ENCODE data around the gene CCDC182.
A peak's percentile ranks its signal among the peaks of the same experiment; 100 is the strongest.

The CCDC182 gene

GRCh38 chr17:57726213-57726790, 18.8 kb downstream of the CCDC182 start:
- no peak for DNase-seq

DNA sequence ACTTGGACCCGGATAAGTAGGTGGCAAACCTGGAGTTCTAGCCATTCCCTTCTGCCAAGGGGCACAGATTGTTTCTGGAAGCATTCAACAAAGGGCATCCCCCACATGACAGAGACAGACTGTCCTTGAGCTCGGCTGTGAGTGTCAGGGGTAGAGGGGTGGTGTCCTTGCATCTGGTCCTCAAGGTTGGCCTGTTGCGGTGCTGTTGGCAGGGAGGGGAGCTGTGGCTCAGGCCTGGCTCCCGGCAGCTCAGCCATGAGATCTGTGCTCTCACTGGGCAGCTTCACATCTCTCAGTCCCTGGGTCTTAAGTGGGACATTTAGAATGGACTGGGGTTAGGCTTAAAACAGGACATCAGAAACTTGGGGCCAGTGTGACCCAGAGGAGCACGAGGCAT, 20.4 kb downstream of the CCDC182 start:
- no peak for DNase-seq

GRCh38 chr17:57724026-57724728, 20.9 kb downstream of the CCDC182 start:
- no peak for DNase-seq

DNA sequence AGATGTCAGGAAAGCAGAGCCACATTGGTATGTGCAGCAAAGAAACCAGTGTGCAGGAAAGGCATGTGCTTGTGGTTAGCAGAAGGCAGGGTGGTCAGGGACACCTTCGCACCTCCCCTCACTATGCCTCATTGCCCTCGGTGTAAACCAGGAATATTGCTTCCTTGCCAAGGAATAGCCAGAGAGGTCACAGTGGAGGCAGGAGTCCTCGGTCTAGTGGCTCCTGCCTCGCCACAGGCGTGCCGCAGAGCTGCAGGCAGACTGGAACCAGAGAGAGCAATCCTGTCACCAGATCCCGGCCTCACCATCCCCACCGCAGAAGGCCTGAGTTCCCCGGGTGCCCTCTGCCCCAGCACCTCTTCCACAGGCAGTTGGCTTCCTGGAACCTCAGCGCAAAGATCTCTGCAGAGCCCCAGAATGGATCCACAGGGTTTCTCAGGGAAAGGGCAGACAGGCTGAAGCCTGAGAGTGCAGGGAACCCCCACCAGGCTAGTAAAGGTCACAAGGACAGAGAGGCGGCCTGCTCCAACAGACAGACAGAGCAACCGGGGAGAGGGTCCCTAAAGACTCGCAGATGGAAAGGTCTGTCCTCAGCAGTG, 21.6 kb downstream of the CCDC182 start:
- DNase-seq = no peak

DNA sequence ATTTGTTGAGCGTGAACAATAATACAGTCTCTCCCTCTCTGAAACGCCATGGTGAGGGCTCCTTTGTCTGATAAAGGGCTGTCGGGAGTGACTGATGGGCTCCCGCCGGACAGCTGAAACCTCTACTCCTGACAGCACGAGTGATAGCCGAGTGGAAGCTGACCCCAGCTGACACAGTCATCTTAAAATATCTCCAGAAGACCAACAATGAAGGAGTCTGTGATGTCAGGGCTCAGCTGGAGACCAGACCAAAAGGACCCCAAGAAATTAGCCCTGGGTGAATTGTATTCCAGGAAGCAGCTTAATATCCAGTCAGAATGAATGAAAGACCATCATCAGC, 22.4 kb downstream of the CCDC182 start:
- no peak for DNase-seq

GRCh38 chr17:57721967-57722703, 23.0 kb downstream of the CCDC182 start:
- no peak for DNase-seq

GRCh38 chr17:57720386-57721035, 24.6 kb downstream of the CCDC182 start:
- DNase-seq = no peak

DNA sequence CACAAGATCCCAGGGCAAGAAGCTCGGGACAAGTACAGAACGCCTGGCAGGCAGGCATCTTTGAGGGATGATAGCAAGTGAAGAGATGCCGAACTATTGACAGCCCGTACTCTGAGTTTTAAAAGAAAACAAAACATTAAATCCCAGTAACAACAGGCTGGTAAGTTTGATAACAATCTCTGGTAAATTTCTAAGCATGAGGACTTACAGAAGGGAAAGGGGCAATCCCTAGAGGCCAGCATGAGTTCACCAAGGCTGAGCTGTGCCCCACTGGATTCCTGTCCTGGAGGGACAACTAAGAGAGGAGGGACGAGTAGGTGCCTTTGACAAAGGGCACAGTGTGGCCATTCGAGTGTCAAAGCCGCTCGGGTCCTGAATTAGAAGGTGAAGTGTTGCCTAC, 26.2 kb downstream of the CCDC182 start:
- DNase-seq = no peak

- DNase-seq = no peak
Observed at GRCh38 chr17:57715981-57716380, 29.1 kb downstream of the CCDC182 start.

- DNase-seq = no peak
Observed at GRCh38 chr17:57714665-57715180, 30.4 kb downstream of the CCDC182 start.

- no peak for DNase-seq
Observed at GRCh38 chr17:57713140-57713539, 32.0 kb downstream of the CCDC182 start.

- DNase-seq = no peak
Observed at GRCh38 chr17:57708410-57708809, 36.7 kb downstream of the CCDC182 start.

DNA sequence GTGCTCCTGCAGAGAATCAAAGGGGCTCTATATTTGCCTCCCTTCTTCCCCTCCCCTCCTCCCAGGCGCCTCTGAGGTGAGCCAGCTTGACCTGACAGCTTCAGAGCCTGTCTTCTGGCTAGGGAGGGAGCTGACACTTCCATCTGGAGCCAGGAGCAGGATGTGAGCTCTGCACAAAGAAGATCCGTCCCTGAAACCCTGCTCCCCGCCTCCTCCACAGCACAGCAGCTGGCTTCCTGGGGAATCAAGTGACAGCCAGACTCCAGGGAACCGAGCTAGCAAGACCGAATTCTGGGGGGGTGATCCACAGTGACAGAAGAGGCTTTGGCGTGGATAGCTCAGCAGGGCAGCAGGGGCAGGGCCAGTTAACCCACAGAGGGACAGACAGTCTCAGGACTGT, 37.2 kb downstream of the CCDC182 start:
- peak; percentile 25 for DNase-seq

- no peak for DNase-seq
Observed at GRCh38 chr17:57706761-57707160, 38.3 kb downstream of the CCDC182 start.

DNA sequence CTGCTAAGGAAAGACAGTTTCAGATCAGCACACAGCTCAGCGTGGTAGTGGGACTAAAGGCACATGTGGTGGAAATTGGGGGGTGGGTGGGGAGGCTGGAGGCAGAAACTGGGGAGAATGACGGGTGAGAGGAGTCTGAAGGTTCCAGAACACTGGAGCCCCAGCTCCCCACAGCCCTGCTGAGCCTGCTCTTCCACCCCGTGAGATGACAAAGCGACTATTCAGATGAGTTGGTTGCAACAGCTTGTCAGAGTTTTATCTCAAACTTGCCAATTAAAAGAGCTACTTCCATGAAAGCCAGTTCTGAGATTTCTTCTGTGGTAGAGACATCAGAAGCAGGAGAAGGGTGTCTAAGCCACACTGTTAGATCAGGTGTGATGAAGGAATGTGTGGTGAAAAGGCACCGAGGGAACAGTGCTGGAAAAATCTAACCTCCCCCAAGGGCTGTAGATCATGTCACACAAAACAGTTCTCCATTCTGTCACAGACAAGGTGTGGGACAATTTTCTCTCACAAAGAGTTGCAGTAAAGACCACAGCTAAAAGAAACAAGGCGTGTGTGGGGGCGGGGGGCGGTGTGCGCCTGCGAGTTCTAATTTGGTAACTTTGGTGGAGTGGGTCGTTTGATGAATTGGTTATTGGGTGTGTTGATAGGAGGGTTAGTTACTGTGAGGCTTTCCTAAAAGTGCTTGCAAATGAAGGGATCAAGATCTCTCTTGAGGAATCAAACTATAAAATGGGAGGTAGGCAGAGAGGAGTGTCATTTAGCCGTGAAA, 39.0 kb downstream of the CCDC182 start:
- no peak for DNase-seq

GRCh38 chr17:57704448-57704847, 40.7 kb downstream of the CCDC182 start:
- no peak for DNase-seq

GRCh38 chr17:57703273-57703672, 41.8 kb downstream of the CCDC182 start:
- DNase-seq = no peak

- DNase-seq = peak; percentile 21
Observed at GRCh38 chr17:57701124-57701523, 44.0 kb downstream of the CCDC182 start.

GRCh38 chr17:57699751-57700219, 45.3 kb downstream of the CCDC182 start:
- DNase-seq = no peak

DNA sequence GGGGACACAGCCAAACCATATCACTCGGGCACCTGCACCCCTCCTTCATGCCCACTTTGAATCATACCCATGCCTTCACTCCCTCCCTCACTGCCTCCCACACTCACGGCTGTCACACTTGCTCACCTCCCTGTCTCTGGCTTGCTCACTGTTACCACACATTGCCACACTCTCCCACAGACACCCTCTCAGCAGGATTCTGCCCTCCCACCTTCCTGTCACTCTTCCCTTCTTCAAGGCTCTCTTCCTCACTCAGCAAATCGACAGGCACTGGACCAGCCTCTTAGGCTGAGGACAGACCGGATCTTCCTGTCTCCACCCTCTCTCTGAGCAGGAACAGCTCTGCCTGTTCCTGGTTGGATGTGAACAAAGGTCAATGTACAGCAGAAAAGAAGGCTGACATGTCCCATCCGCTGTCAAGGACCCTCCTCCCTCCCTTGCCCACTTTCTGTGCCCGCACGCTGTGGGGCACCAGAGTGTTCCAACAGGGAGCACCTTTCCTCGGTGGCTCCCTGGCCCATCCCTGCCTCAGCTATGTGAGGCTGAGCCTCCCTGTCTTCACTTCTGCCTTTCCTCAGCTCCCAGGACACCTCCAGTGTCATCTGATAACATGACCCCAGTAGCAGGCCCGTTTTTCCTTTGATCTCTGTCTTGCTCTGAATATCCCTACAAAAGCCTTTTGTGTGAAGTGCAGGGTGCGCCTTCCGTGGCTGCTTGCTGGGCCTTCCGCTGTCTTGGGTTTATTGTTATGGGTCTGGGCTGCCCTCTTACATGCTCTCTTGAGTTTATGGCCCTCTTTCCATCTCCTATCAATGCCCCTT, 47.0 kb downstream of the CCDC182 start:
- DNase-seq = no peak

DNA sequence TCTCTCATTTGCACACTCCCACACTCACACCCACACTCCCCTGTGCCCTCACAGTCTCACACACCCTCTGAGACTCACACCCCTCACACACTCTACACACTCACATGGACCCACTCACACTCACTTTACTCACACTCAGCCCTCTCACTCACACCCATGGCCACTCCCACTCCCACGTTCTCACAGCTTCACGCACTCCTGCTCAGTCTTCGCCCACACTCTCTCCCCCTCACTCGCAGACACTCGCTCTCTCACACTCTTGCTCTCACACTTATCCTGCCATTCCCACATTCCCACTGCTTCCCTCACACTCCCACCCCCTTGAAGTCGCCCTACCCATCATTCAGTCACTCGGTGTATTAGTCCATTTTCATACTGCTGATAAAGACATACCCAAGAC, 47.9 kb downstream of the CCDC182 start:
- no peak for DNase-seq
